Karpas-422 (cell line): ENCODE results near the gene VPS13D. TPM values are rescaled to one million over a fixed set of nuclear protein-coding genes. Genes with fewer than 3 reads are reported as not detected.

ENCODE experiments used
- DNase-seq: peaks from one replicate; pipeline ENCODE4 v3.0.0-alpha.2; 2015
- H2AFZ ChIP-seq: fragments of 200-600 bp; sonication (generic); 2 replicates; pipeline ENCODE4 v1.6.1; 2014; ENCODE audit warnings: antibody characterized with exemption, low read length, mixed read lengths
- H3K27ac ChIP-seq: fragments of 200-600 bp; sonication (generic); 2 replicates; pipeline ENCODE4 v1.5.1; 2014; ENCODE audit warnings: mild to moderate bottlenecking, low read length, moderate library complexity
- H3K27me3 ChIP-seq: fragments of 200-600 bp; sonication (generic); 2 replicates; pipeline ENCODE4 v1.6.1; 2014; ENCODE audit warnings: low read length, mixed read lengths
- H3K36me3 ChIP-seq: fragments of 200-600 bp; sonication (generic); 2 replicates; pipeline ENCODE4 v1.6.1; 2014; ENCODE audit warnings: low read length, mixed read lengths; ENCODE audit not compliant: insufficient read depth
- H3K4me1 ChIP-seq: fragments of 200-600 bp; sonication (generic); 2 replicates; pipeline ENCODE4 v1.6.1; 2014; ENCODE audit warnings: mild to moderate bottlenecking, low read length, mixed read lengths
- H3K4me2 ChIP-seq: fragments of 200-600 bp; sonication (generic); 2 replicates; pipeline ENCODE4 v1.6.1; 2014; ENCODE audit warnings: low read length, low read depth, mild to moderate bottlenecking; ENCODE audit not compliant: poor library complexity, severe bottlenecking
- H3K4me3 ChIP-seq: fragments of 200-600 bp; sonication (generic); 2 replicates; pipeline ENCODE4 v1.5.1; 2014; ENCODE audit warnings: mild to moderate bottlenecking, antibody characterized with exemption, low read length, mixed read lengths
- H3K79me2 ChIP-seq: fragments of 200-600 bp; sonication (generic); 2 replicates; pipeline ENCODE4 v1.6.1; 2014; ENCODE audit warnings: mild to moderate bottlenecking, low read length, mixed read lengths
- H3K9ac ChIP-seq: fragments of 200-600 bp; sonication (generic); 2 replicates; pipeline ENCODE4 v1.6.0; 2014; ENCODE audit warnings: low read length
- H3K9me2 ChIP-seq: fragments of 200-600 bp; sonication (generic), shearing (Covaris generic); replicated peaks from 2 replicates; pipeline ENCODE4 v1.6.0; 2014; ENCODE audit warnings: mild to moderate bottlenecking, low read length, moderate library complexity; ENCODE audit not compliant: insufficient read depth
- H3K9me3 ChIP-seq: fragments of 300-700, 200-600 bp; sonication (generic); 2 replicates; pipeline ENCODE4 v1.6.1; 2014; ENCODE audit warnings: low read length, mixed read lengths
- H4K20me1 ChIP-seq: fragments of 200-600 bp; sonication (generic); 2 replicates; pipeline ENCODE4 v1.6.1; 2014; ENCODE audit warnings: mild to moderate bottlenecking, antibody characterized with exemption, low read length, low read depth; ENCODE audit not compliant: insufficient read depth
- total RNA-seq: library from RNA; depleted of rRNA; stranded (reverse); fragments of >200 nt; shearing (Covaris generic); gene quantifications from 2 replicates; pipeline ENCODE4 v1.2.3, GENCODE V29; 2014; ENCODE audit warnings: low replicate concordance

The VPS13D gene
- total RNA-seq, 1 experiment from 2014 or later: 36.2 TPM

- H3K4me1 ChIP-seq: no peaks in the 10 kb centered on the region
- no peak for DNase-seq
Measured at GRCh38 chr1:12547586-12548225, 317.9 kb downstream of the VPS13D start.

DNA sequence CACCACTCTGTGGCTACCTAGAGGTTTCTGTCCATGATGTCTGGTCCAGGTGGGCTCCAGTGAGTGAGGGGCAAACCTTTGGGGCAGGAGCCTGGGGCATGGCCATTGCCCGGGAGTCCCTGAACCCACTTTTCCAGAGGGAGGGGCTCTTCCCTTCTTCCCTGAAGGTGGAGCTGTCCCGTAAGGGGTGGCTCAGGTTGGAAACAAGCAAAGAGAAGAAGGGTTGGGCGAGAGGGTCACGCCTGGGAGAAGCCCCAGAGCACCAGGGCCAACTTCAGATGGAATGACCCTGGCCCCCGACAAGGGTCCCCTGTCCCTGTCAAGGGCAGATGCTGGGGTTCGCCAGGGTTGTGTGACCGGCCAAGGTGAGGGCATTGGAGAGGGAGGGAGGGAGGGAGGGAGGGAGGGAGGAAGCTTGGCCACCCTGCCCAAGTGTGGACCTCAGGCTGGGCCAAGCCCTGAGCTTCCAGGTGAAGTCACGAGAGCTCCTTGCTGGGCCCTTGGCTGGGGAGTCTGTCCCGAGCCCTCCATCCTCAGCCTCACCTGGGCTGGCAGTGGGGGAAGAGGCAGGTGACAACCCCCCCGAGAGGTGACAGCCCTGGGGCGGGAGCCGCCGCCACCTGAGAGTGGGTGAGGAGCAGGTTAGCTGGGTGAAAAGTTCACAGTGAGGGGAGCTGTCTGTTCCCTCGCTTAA, 318.6 kb downstream of the VPS13D start:
- H3K27ac ChIP-seq: no peak overlapping the region
- H2AFZ ChIP-seq: no peak overlapping the region
- no peaks in the 10 kb centered on the region for H4K20me1 ChIP-seq
- H3K4me1 ChIP-seq: no peaks in the 10 kb centered on the region
- no peaks in the 10 kb centered on the region for H3K79me2 ChIP-seq
- no peaks in the 10 kb centered on the region for H3K27me3 ChIP-seq
- no peak for DNase-seq
- H3K9me2 ChIP-seq: no peaks in the 10 kb centered on the region
- H3K9ac ChIP-seq: no peak overlapping the region
- no peaks in the 10 kb centered on the region for H3K9me3 ChIP-seq
- H3K4me3 ChIP-seq: no peak overlapping the region
- no peak overlapping the region for H3K4me2 ChIP-seq
- H3K36me3 ChIP-seq: no peaks in the 10 kb centered on the region

More at GRCh38 chr1:12547586-12548225, 317.9 kb downstream of the VPS13D start:
- no peak overlapping the region for H3K27ac ChIP-seq
- no peaks in the 10 kb centered on the region for H3K36me3 ChIP-seq
- no peaks in the 10 kb centered on the region for H3K79me2 ChIP-seq
- H2AFZ ChIP-seq: no peak overlapping the region
- no peak overlapping the region for H3K4me3 ChIP-seq
- no peaks in the 10 kb centered on the region for H3K9me3 ChIP-seq
- H3K9me2 ChIP-seq: no peaks in the 10 kb centered on the region
- no peak overlapping the region for H3K4me2 ChIP-seq
- no peaks in the 10 kb centered on the region for H4K20me1 ChIP-seq
- no peaks in the 10 kb centered on the region for H3K27me3 ChIP-seq
- H3K9ac ChIP-seq: no peak overlapping the region

DNA sequence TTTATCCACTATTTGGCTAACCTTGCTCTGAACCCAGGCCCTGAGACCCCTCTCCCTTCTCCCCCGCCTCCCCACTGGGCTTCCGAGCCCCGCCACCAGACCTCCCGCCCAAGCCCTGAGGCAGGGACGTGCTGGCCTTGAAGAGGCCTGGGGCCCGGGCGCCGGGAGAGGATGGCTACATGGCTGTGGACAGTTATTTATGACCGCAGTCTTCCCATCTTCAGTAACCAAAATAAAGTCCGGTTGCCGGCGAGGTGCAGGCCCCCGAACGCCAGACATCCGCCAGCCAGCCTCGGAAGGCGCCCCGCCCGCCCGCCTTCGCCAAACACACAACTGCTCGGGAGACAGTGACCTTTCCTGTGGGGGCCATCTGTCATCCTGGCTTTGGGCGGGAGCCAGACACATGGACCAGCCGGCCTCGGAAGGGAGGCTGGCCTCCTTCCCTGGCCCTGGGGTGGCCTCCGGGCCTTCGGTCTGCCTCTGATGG, 319.2 kb downstream of the VPS13D start:
- no peaks in the 10 kb centered on the region for H3K4me1 ChIP-seq
- H3K27ac ChIP-seq: no peak overlapping the region
- H3K27me3 ChIP-seq: no peaks in the 10 kb centered on the region
- no peaks in the 10 kb centered on the region for H3K79me2 ChIP-seq
- no peak overlapping the region for H3K9ac ChIP-seq
- no peaks in the 10 kb centered on the region for H3K9me3 ChIP-seq
- no peak overlapping the region for H2AFZ ChIP-seq
- H4K20me1 ChIP-seq: no peaks in the 10 kb centered on the region
- DNase-seq: no peak
- no peaks in the 10 kb centered on the region for H3K9me2 ChIP-seq
- no peak overlapping the region for H3K4me3 ChIP-seq
- no peak overlapping the region for H3K4me2 ChIP-seq
- H3K36me3 ChIP-seq: no peaks in the 10 kb centered on the region

DNA sequence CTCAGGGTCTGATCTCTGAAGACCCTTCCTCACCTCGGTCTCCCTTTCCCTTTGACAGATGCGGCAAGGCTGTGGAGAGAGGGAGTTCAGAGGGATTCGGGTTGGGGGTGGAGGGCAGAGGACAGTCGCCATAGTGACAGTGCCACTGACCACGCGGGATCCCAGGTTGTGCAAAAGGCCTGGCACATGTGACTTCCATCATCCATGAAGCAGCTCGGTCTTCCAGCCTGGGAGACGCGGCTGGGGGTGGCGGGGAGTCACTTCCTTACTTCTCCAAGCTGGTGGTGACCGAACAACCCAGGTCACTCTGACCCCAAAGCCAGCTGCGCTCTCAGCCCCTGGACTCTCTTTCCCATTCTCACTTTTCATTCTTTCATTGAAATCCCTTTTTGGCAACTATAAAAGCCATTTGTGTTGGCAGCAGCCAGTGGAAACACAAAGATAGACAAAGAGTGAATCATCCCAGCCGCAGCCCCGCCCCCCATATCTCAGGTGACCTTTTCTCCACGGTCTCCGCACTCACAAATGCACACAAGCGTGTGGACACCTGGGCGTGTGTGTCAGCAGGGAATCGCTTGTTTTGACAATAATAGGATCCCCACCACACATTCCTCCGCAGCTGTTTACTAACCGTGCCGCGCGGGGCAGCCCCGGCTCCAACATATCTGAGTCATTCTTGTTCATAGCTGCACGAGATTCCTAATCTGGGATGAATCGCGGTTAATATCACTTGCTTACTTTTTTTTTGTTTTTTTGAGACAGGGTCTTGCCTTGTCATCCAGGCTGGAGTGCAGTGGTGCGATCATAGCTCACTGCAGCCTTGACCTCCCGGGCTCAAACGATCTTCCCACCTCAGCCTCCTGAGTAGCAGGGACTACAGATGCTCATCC, 319.9 kb downstream of the VPS13D start:
- Histone ChIP-seq H3K4me1 (no peaks in the 10 kb centered on the region), H2AFZ (no peak overlapping the region), H3K9ac (no peak overlapping the region), H4K20me1 (no peaks in the 10 kb centered on the region), H3K27ac (no peak overlapping the region), H3K79me2 (no peaks in the 10 kb centered on the region), H3K9me3 (no peaks in the 10 kb centered on the region), H3K9me2 (no peaks in the 10 kb centered on the region), H3K36me3 (no peaks in the 10 kb centered on the region), H3K4me2 (no peak overlapping the region), H3K27me3 (no peaks in the 10 kb centered on the region), H3K4me3 (no peak overlapping the region)
- DNase-seq: no peak

DNA sequence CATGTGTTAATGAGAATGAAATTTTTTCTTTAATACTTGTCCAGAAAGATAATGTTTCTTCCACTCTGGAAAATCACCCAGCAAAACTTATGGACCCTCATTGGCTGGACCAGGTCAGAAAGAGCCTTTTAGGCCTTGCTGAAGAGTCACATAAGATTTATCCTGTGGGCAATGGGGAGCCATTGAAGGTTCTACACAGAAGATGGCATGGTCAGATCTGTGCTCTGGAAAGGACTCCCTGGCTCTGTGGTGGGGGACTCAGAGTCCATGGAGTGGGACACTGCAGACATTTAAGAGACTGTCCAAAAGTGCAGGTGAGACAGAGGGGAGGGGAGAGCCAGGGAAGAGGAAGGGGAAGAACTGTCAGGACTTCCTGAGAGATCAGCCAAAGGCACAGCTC, 321.8 kb downstream of the VPS13D start:
- no peak for DNase-seq
- H3K9me3 ChIP-seq: no peaks in the 10 kb centered on the region
- H3K27ac ChIP-seq: no peak overlapping the region
- H2AFZ ChIP-seq: no peak overlapping the region
- no peaks in the 10 kb centered on the region for H4K20me1 ChIP-seq
- no peaks in the 10 kb centered on the region for H3K4me1 ChIP-seq
- no peaks in the 10 kb centered on the region for H3K36me3 ChIP-seq
- no peak overlapping the region for H3K4me3 ChIP-seq
- no peak overlapping the region for H3K4me2 ChIP-seq
- H3K79me2 ChIP-seq: no peaks in the 10 kb centered on the region
- H3K27me3 ChIP-seq: no peaks in the 10 kb centered on the region
- H3K9ac ChIP-seq: no peak overlapping the region
- no peaks in the 10 kb centered on the region for H3K9me2 ChIP-seq

DNA sequence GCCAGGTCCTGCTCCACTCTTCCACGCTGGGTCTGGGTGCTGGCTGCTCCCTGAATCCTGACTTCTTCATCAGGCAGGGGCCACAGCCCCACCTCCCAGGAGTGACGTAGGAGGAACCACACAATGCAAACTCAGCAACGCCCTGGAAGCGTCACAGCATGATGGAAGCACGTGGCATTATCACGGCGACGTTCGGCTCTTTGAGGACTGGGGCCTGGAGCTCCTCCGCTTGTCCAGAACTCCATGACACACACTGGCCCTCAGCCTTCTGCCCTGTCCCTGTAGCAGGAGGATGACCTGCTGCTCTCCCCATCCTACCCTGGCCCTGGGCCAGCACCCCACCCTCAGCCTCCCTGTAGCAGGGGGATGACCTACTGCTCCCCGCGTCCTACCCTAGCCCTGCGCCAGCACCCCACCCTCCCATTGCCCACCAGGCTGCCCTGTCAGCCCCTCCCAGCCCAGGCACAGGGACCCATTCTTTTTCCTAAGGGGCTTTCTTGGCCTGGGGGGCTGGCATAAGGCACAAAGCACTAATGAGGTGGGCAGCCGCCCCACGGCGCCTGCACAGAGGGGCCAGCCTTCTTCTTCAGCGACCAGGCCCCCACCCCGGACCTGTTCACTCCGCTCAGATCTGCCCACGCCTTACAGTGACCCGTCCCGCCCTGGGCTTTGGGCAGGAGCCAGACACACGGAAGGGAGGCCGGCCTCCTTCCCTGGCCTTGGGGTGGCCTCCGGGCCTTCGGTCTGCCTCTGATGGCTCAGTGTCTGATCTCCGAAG, 322.5 kb downstream of the VPS13D start:
- Histone ChIP-seq H4K20me1 (no peaks in the 10 kb centered on the region), H2AFZ (no peak overlapping the region), H3K4me2 (no peak overlapping the region), H3K27me3 (no peaks in the 10 kb centered on the region), H3K79me2 (no peaks in the 10 kb centered on the region), H3K4me1 (no peaks in the 10 kb centered on the region), H3K9me2 (no peaks in the 10 kb centered on the region), H3K4me3 (no peak overlapping the region), H3K27ac (no peak overlapping the region), H3K9ac (no peak overlapping the region), H3K9me3 (no peaks in the 10 kb centered on the region), H3K36me3 (no peaks in the 10 kb centered on the region)
- DNase-seq: no peak

DNA sequence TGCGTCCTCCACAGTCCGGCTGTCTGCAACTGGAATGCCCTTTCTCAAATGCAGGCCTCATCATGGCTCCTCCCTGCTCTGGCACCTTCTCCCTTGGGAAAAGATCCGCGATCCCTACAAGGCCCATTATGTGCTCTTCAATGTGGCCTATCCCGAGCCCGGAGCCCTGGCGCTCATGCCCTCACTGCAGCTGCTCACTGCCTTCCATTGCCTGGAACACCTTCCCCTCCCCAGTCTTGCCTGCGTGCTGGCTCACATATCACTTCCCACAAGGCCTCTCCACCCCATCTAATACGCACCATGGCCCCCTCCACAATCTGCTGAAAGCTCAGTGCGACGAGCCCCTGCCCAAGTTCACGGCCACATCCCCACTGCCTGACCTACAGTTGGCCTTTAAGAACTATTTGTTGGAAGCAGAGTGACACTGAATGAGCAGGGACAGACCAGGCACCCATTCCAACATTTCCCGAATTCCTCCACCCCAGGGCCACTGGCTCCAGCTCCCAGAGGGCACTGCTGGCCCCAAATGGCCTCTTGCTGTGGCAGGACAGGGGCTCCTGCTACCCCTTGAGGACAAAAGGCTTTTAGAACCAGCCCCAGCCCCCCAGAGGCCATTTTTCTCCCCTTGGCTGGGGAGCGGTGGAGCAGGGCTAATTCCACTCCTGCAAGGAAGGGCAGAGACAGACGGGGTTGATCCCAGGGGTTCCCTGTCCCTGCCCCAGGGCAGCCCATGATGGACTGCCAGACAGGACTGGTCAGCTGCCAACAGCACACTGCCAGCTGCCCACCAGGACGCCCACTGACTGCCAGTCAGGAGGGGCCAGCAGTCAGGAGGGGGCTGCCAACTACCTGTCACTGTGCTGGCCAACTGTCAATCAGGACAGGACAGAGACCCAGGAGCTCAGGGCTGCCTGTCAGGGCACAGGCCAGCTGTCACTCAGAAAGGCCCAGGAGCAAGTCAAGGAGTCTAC, 323.4 kb downstream of the VPS13D start:
- no peaks in the 10 kb centered on the region for H3K36me3 ChIP-seq
- no peaks in the 10 kb centered on the region for H3K9me2 ChIP-seq
- no peak overlapping the region for H3K4me3 ChIP-seq
- H3K4me1 ChIP-seq: no peaks in the 10 kb centered on the region
- no peak for DNase-seq
- H3K9ac ChIP-seq: no peak overlapping the region
- no peaks in the 10 kb centered on the region for H3K79me2 ChIP-seq
- H3K27me3 ChIP-seq: no peaks in the 10 kb centered on the region
- no peak overlapping the region for H2AFZ ChIP-seq
- no peak overlapping the region for H3K4me2 ChIP-seq
- no peaks in the 10 kb centered on the region for H4K20me1 ChIP-seq
- H3K9me3 ChIP-seq: no peaks in the 10 kb centered on the region
- H3K27ac ChIP-seq: no peak overlapping the region
